Left forelimb (tissue), 1 donor: ENCODE measurements around the gene PPP1R8.

Source experiments
- DNase-seq: peaks from one replicate; pipeline ENCODE4 v3.0.0-alpha.2; 2018; ENCODE audit warnings: low spot score

PPP1R8 gene

GRCh38 chr1:27872059-27872801 lies 41.6 kb downstream of the PPP1R8 start, which contains the start of gene THEMIS2:
Gene THEMIS2, plus strand, starts transcription at chr1:27872544. Its CDS starts 28 bp downstream, at chr1:27872572.
- no peak for DNase-seq

GRCh38 chr1:27872802-27873551 lies 42.4 kb downstream of the PPP1R8 start:
- no peak for DNase-seq

- no peak for DNase-seq
Measured at GRCh38 chr1:27873671-27874384, 43.2 kb downstream of the PPP1R8 start.

GRCh38 chr1:27876341-27877114 lies 45.9 kb downstream of the PPP1R8 start:
- DNase-seq, result no peak

- no peak for DNase-seq
Measured at GRCh38 chr1:27877115-27877416, 46.5 kb downstream of the PPP1R8 start.

- no peak for DNase-seq
Measured at GRCh38 chr1:27878039-27878438, 47.5 kb downstream of the PPP1R8 start.

GRCh38 chr1:27878787-27879335 lies 48.3 kb downstream of the PPP1R8 start:
- DNase-seq, result no peak

GRCh38 chr1:27879374-27880082 lies 48.9 kb downstream of the PPP1R8 start:
- no peak for DNase-seq

- DNase-seq, result no peak
Measured at GRCh38 chr1:27882543-27882903, 51.9 kb downstream of the PPP1R8 start.

GRCh38 chr1:27883536-27883935 lies 53.0 kb downstream of the PPP1R8 start:
- DNase-seq, result no peak

- DNase-seq, result no peak
Measured at GRCh38 chr1:27884006-27884954, 53.7 kb downstream of the PPP1R8 start.

GRCh38 chr1:27885114-27885528 lies 54.5 kb downstream of the PPP1R8 start:
- DNase-seq, result no peak

- DNase-seq, result no peak
Measured at GRCh38 chr1:27885621-27886352, 55.2 kb downstream of the PPP1R8 start.

GRCh38 chr1:27886353-27886679 lies 55.7 kb downstream of the PPP1R8 start:
- no peak for DNase-seq

GRCh38 chr1:27886744-27887143 lies 56.2 kb downstream of the PPP1R8 start:
- DNase-seq, result no peak

- DNase-seq, result no peak
Measured at GRCh38 chr1:27887215-27888021, 56.8 kb downstream of the PPP1R8 start.

GRCh38 chr1:27889506-27889905 lies 58.9 kb downstream of the PPP1R8 start:
- no peak for DNase-seq

GRCh38 chr1:27891196-27891889 lies 60.8 kb downstream of the PPP1R8 start:
- no peak for DNase-seq
